DOHH2 (cell line): ENCODE measurements around the gene NAA35.

Experiments used
- CTCF ChIP-seq: fragments of 200-600 bp; sonication (generic); IDR thresholded peaks from one replicate; pipeline ENCODE4 v1.5.1; 2014; ENCODE audit warnings: antibody characterized with exemption, mild to moderate bottlenecking, low read depth, low read length; ENCODE audit not compliant: poor library complexity, severe bottlenecking
- EZH2phosphoT487 ChIP-seq: fragments of 200-600 bp; sonication (generic); IDR thresholded peaks from 2 replicates; pipeline ENCODE4 v1.6.1; 2017; ENCODE audit warnings: borderline replicate concordance, mild to moderate bottlenecking, antibody characterized with exemption, low read length, moderate library complexity, mixed read lengths

GRCh38 chr9:85940832-85941621 is at the start of gene NAA35:
- TF ChIP-seq CTCF (no peak), EZH2phosphoT487 (no peak)
